Stimulated activated CD8-positive, alpha-beta memory T cell treated with anti-CD3 and anti-CD28 coated beads, Interleukin-15, amount 100 ng/mL, for 4 hours (primary cell): ENCODE data around the gene MND1.

Source experiments
- DNase-seq, 2 donors: peaks; one replicate each; pipeline ENCODE4 v3.0.0-alpha.2; 2020; ENCODE audit warnings: low read depth in 2 of 2

Gene MND1

GRCh38 chr4:153344131-153345011 lies at the start of gene MND1:
Gene MND1, plus strand, starts transcription at chr4:153344688. Its CDS starts 50 bp downstream, at chr4:153344738.
- peak; percentile 77 to 82 for DNase-seq

- no peak for DNase-seq
Measured at GRCh38 chr4:153295131-153295755, 49.2 kb upstream of the MND1 start.

- no peak for DNase-seq
Measured at GRCh38 chr4:153296040-153296823, 48.3 kb upstream of the MND1 start.

DNA sequence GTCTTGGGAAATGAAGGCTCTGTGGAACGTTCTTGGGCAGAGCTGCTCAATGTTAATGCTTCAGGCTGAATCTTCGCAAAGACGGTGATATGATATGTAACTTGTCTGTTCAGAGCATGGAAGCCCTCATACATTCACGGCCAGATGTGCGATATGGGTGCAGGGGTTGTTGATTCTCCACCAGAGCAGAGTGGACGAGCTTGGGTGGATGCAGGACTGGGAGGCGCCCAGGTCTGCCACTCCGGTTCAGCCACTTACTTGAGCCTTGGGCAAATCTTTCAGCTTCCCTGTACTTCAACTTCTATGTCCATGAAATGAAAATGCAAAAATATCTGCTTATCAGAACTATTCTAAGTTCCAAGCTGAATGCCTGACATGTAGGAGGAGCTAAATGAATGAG lies 47.4 kb upstream of the MND1 start:
- no peak for DNase-seq

DNA sequence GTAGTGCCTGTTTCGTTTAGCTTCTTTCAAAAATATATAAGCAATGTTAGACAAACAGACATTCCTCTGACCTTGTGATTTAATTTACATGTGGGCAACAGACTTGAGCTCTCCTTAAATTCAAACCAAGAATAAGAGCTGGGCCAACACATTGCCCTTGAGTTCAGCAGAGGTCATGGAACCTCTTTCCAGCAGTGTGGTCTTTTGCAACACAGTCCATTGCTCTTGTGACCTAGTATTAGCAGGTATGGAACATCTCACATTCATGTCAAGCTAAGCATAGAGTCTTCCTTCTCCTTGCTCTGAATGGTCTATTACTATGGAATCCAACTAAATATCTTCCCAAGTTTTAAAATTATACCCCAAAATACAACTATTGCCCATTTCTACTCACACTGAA lies 33.7 kb upstream of the MND1 start:
- no peak for DNase-seq

GRCh38 chr4:153314915-153315314 lies 29.6 kb upstream of the MND1 start:
- DNase-seq = no peak

- DNase-seq = no peak
Measured at GRCh38 chr4:153318696-153319320, 25.7 kb upstream of the MND1 start.

DNA sequence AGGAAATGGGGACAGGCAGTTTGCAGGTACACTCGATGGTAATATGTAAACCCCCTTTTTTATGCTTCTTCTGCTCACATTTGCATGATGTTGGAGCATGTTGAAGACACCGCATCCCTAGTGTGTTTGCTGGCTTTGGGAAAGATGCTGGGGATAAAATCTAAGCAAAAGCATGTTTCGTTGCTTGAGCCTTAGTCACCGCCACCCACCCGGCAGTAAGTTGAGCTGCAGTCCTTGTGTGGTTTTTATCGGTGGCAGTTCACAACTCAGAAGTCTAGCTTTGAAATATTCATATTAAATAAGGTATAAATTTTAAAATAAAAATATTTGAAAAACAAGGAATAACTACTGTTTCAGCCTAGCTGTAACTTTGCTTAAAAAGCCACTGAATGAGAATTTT lies 21.7 kb upstream of the MND1 start:
- DNase-seq = no peak

- no peak for DNase-seq
Measured at GRCh38 chr4:153324046-153324445, 20.4 kb upstream of the MND1 start.

DNA sequence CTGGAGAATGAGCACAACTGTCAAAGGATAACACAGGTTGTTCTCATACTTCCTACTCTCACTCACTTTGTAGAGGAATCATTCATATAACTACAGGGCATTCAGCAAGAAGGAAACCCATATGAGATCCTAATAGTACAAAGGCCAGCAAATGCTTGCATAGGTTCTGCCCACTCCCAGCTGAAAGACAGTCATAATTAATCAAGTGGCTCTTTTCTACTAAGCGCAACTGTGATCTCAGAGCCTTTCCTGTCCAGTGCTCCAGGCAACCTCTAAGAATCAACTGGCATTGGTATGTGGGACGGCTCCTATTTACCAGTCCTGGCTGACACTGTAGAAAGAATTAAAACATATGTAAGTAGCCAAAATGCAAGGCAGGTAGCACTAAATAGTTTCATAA lies 18.9 kb upstream of the MND1 start:
- no peak for DNase-seq

GRCh38 chr4:153326513-153326912 lies 18.0 kb upstream of the MND1 start:
- DNase-seq = no peak

DNA sequence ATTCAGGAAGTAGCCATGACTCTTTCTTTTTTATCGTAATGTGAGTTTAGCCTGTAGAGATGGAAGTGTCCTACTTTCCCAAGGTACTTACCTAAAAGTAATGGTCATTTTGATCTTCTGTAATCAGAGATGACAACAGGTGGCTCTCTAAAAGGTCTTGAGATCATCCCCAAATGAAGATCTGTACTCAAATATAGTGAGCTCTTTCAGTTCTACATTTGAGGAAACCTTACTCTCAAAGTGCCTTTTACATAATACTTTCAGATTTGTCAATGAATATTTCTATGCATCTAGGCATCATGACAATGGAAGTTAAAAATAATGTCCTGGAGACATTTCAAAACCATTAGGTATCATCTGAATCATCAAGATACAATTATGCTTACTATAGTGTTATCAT lies 17.2 kb upstream of the MND1 start:
- DNase-seq = no peak

GRCh38 chr4:153332936-153333335 lies 11.6 kb upstream of the MND1 start:
- no peak for DNase-seq

- no peak for DNase-seq
Measured at GRCh38 chr4:153333874-153334273, 10.6 kb upstream of the MND1 start.

DNA sequence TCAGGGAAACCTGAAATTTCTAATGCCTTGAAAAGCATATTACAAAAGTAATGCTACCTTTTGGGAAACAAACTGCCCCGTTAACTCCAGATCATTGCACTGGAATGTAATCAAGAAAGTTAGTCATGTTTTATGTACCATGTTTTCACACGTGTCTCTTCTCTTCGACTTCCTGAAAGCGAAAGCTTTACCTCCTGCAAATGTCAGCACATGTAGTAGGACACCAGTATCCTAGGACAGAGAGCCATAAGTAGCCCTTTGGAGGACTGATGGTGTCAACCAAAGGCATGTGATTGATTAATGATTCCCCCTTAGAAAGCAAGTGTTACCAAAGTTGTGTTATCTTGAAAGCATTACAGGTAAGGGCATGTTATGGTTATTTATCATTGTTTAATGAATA lies 8.8 kb upstream of the MND1 start:
- no peak for DNase-seq

- no peak for DNase-seq
Measured at GRCh38 chr4:153337686-153338085, 6.8 kb upstream of the MND1 start.

DNA sequence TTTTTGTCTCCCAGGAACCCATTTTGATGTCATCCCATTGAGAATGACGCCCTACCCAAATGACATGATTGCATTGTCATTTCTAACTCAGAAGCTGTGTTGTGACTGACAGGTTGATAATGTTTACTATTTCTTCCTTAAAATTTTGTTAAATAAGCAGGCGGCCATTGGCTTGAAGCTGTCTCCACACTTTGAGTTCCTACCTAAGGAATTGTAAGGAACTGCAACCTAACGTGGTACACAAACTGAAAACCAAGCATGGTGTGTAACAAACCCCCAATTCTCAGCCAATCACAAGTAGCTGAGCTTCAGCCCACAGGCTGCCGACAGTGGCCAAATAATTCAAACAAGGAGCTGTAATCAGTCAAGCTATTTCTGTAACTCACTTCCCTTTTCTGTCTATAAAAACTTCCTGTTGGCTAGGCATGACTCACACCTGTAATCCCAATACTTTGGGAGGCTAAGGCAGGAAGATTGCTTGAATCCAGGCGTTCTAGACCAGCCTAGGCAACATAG lies 2.9 kb upstream of the MND1 start:
- DNase-seq = no peak

- DNase-seq = no peak
Measured at GRCh38 chr4:153342751-153343552, 1.5 kb upstream of the MND1 start.

DNA sequence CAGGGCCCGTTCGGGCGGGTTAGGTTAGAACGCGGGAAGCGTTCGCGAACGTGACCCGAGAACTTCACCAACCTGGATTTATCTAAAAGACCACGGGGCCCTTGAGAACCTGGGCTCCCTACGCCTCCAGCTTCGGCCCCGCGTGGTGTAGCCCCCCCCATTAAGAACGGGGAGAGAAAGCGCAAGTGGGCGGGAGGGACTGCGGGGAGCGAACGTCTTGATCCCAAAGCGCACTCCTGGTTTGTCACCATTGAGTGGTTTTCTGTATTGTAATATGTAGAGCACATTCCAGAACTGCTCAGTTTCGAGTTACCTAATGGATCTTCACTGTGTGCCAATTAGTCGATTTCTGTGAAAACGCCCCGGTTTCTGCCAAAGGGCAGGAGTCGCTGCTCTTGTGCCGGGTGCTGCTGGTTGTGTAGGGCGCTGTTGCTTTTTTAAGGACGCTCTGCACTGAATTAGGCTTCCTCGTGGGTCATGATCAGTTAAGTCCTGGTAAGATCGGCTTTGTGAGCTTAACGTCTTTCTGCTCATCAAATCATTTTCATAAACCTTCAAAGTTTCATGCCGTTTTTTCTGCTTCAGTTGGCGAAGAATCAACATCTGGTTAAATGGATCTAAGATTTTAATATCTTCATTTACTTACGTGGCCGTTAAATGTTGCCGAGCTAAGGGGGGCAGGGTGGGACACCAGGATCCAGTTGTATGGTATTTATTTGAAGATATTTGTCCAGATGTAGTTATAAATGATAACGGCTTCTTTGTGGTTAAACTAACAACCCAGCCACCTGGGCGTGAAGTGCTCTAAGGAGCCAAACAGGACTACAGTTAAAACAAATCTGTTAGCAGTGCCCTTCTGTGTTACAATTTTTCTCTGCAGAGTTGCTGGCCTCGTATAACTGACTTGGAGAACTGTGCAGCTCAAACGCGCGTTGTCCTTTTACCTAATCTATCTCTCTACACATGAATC lies 809 bp downstream of the MND1 start:
- peak in 1 of 2 donors; percentile 39 for DNase-seq

DNA sequence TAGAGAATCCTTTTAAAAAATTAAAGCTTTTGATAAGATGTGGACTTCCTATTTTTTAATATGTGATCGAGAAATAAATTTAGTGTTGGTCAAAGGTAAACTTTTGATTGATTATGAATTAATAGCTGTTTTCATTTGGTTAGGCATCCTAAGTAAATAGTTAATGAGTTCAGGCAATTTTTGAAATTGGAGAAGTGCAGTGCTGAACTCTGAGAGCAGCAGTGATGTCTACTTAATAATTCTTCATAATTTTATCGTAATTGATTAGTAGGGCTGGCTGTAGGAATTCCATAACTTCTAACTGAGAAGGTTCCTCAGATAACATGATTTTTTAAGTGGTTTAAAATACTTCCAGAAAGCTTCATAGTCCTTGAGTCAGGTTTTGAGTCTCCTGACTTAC lies 1.5 kb downstream of the MND1 start:
- DNase-seq = no peak
